Subcutaneous adipose tissue (tissue), 4 donors: Measurements from ENCODE around the gene WDR27. TPM values are rescaled to one million over a fixed set of nuclear protein-coding genes. Genes with fewer than 3 reads are reported as not detected.

Experiments
- total RNA-seq, 4 donors: library from RNA; depleted of rRNA; stranded (reverse); fragments of >200 nt; gene quantifications; one replicate each; pipeline ENCODE4 v1.1.0, GENCODE V29; 2016
- TF ChIP-seq, protein P1 (sequence below): fragments of 450-650 bp; IDR thresholded peaks from one replicate; pipeline ENCODE4 v1.5.1; 2016; ENCODE audit warnings: low read depth, mild to moderate bottlenecking, control low read depth, antibody characterized with exemption, moderate library complexity

The WDR27 gene
- total RNA-seq, 4 donors from 2014 or later, result 26.0 to 36.4 (median 31.3) TPM

DNA sequence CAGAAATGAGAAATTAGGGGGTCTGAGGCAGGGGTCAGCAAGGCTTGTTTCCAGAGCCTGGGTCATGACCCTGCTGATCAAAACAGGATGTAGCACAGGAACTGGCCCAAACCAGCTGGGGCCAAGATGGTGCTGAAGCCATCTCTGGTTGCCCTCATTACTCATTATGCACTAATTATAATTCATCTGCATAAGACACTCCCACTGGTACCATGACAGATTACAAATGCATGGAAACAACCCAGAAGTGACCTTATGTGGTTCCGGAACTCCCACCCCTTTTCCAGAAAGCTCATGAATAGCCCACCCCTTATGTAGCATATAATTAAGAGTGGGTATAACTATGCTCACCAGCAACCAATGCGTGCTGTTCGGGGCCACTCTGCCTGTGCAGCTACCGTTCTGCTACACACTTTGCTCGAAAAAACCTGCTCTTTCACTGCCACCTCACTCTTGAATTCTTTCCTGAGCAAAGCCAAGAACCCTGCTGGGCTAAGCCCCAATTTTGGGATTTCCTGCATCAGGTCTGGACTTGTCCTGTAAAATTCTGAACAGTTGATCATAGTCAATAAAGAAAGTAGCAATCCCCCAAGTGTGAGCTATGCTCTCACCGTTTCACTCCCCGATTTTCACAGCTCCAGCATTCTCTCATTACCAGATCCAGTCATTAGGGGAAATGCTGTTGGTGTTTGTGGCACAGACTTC is 122.3 kb downstream of the WDR27 start:
- TF ChIP-seq, protein P1, sequence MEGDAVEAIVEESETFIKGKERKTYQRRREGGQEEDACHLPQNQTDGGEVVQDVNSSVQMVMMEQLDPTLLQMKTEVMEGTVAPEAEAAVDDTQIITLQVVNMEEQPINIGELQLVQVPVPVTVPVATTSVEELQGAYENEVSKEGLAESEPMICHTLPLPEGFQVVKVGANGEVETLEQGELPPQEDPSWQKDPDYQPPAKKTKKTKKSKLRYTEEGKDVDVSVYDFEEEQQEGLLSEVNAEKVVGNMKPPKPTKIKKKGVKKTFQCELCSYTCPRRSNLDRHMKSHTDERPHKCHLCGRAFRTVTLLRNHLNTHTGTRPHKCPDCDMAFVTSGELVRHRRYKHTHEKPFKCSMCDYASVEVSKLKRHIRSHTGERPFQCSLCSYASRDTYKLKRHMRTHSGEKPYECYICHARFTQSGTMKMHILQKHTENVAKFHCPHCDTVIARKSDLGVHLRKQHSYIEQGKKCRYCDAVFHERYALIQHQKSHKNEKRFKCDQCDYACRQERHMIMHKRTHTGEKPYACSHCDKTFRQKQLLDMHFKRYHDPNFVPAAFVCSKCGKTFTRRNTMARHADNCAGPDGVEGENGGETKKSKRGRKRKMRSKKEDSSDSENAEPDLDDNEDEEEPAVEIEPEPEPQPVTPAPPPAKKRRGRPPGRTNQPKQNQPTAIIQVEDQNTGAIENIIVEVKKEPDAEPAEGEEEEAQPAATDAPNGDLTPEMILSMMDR, result no peak

DNA sequence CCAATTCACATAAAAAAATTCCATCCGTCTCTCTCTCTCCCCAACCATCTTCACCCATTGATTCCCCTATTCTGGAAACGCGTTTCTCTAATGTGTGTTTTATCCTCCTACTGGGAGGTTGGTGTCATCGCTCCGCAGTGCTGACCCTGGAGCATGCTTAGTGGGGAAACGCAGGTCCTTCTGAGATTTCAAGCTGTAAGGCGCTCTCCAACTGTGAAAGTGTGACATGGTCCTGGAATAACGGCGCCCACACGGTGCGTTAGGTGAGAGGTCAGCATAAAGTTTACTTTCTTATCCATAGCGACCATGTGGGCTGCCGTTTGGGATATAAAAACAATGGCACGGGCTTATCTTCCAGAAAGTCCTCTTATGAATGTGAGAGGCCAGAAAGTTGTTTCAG is 123.9 kb downstream of the WDR27 start:
- TF ChIP-seq, protein P1, result no peak

DNA sequence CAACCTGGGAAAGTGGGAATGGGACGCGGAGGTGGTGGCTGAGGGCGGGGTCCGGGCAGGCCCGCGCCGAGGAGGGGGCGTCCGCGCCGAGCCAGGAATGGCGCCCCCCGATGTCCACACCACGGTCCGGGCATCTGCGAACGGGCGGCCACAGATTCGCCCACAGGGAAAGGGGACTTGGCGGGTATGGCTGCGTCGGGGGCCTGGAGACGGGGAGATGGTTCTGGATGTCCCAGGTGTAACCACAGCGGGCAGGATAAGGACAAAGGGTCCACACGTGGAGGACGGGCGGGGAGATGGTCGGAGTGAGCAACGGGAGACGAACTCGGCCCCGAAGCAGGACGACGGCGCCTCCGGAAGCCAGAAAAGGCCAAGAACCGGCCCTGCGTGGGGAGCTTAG is 124.6 kb downstream of the WDR27 start:
- TF ChIP-seq, protein P1, result no peak

DNA sequence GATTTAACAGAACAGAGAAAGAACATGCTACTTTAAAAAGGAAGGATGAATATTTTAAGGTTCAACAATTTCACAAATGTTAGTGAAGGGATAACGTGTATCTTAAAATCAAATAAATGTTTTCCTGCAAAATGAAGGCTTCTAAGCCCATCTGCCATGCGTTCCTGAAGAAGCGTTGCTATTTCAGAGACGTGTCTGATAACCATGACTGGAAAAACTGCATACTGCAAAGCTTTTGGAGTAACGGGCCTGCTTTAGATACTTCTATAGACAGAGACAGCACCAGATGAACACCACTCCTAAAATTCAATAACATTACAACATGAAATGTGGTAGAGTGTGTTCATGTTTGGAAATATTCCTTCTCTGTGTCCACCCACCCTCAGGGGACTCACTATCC is 126.0 kb downstream of the WDR27 start:
- TF ChIP-seq, protein P1, result no peak

DNA sequence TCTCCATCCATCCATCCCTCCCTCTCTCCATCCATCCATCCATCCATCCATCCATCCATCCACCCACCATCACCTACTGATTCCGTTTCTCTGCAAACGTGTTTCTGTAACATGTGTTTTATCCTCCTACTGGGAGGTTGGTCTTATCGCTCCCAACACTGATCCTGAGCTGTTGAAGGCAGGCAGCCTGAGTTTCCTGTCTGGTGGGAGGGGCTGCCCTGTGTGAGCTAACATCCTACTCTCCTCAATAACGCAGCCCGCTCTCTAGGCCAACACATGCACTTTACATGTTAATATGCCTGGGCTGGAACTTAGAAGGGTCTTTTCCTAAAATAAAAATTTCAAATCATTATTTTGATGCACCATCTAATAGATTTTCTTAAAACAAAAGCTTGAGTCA is 126.5 kb downstream of the WDR27 start:
- TF ChIP-seq, protein P1, result no peak

DNA sequence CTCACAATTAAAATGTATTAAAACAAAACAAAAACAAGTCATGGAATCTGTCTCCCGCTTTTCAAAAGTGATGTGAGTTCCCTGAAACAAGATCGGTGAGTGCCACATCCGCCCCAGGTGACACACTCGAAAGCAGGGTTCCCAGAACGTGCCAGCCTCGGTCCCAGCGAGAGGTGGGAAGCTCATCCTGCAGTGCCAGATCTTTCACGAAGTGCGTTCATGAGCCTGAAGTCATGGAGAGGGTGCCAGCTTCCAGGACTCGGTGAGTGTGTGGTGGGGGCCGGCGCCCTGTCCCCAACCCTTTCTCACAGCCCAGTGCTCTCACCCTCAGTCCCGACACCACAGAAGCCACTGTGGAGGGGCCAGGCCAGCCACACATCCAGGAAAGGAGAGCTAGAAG is 127.4 kb downstream of the WDR27 start:
- TF ChIP-seq, protein P1, result no peak

DNA sequence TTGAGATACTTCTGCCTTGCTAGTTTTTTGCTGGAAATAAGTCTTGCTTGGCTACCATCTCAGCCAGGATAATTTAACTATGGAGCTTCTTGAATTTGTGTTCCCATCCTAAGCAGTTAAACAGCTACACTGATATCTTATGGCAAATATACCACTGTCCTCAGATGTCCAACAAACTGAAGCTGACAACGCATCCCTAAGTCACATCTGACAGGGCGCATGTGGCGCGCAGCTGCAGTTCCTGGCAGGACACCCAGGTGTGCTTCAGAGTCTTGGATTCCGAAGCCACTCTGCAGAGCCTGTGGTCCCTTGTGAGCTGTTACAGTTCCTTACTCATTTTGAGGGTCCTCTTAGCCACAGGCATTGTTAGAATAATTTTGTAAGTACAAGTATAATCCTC is 127.9 kb downstream of the WDR27 start:
- TF ChIP-seq, protein P1, result no peak
